HG03354 (cell line): ENCODE data around the gene ACOX3.
"Not testable (repeated sequence)": the region's sequence is repeated elsewhere in the genome, so short reads cannot be mapped to it uniquely, and the experiment has no call there.

ENCODE experiments used
- ATAC-seq: cut with Tn5 transposase; IDR thresholded peaks from one replicate; pipeline ENCODE4 v1.9.1; 2021; ENCODE audit warnings: mild to moderate bottlenecking; ENCODE audit not compliant: unreplicated experiment, poor library complexity, severe bottlenecking

Gene ACOX3

DNA sequence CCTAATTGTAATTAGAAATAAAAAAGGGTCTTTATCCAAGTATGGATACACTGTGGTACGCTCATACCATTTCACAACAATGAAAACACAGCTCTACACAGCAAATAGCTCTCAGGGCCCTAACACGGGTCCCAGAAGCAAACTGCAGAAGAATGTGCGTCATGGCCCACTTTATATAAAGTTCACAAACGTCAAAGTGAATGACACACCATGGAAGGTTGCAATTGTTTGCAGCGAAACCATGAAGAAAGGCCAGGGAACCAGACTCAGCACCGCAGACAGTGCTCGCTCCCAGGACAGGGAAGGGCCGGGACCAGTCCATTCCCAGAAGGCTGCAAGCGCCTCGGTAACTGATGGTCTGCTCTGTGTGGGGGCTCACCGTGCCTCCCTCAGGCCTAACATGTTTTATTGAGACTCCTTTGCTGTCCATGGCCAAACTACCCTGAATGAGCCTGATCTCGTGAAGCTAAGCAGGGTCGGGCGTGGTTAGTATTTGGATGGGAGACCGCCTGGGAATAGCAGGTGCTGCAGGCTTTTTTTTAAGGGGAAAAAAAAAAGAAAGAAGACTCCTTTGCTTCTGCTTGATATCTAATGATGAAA, 47.8 kb downstream of the ACOX3 start:
- ATAC-seq, result no peak

DNA sequence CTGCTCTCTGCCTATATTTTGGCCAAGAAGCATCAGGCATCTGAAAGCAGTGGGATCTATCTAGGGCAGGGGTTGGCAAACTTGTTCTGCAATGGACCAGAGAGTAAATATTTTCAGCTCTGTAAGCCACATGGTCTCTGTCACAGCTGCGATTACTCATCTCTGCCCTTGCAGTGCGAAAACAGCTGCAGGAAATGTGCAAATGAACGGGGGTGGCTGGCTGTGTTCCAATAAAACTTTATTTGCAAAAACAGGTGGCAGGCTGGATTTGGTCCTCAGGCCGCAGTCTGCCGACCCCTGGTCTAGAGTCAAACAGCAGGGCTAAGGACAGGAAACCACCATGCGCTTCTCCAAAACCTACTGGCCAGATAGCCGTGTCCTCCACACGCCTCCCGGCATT, 48.6 kb downstream of the ACOX3 start:
- ATAC-seq, result peak; percentile 88

DNA sequence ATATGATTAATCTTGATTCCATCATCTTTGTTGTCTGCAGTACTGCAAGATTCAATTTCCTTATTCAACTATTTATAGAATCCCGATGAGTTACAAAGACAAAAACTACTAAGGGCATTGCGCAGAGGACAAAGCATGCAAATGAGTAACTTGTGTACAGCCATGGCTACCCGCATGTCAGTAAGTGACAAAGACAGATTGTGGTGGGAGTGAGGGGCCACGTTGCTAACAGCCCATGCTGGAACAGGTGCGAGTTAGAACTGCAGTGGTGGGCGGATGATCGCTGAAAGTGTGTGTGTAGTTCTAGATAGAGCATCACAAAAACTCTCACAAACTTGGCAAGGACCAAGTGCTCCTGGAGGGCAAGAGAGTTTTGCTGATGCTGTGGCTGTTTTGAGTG, 49.5 kb downstream of the ACOX3 start:
- no peak for ATAC-seq

DNA sequence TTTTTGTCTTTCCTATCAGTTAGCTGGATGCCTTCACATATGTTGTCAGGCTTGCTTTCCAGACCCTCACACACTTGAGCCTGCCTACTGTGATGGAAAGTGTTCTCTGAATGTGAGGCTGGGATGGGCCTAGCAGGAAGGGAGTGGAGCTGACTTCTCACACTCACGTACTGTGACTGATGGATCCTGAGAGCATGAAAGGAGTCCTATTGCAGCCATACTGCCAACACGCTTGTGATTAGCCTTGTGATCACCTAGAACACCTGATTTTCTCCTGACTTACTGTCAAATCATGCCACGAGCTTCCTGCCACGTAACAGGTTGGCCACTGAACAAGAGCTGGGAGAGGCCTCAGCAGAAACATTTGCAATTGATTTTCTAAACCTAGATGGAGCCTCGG, 49.9 kb downstream of the ACOX3 start:
- ATAC-seq, result no peak

DNA sequence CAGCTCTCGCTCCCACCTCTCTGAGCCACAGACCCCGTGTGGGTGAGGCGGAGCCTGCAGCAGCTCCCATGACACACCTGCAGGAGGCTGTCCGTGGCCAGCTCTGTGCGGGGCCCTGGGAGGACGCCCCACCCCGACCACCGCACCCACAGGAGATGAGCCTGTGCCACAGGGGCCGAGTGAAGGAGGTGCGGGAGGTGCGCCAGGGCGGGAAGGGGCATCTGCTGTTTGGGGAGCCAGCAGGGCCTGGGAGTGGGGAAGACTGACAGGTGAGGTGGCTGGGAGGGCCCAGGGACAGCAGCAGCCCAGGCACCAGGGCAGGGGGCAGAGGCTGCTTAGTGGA, 52.0 kb downstream of the ACOX3 start:
- no peak for ATAC-seq

DNA sequence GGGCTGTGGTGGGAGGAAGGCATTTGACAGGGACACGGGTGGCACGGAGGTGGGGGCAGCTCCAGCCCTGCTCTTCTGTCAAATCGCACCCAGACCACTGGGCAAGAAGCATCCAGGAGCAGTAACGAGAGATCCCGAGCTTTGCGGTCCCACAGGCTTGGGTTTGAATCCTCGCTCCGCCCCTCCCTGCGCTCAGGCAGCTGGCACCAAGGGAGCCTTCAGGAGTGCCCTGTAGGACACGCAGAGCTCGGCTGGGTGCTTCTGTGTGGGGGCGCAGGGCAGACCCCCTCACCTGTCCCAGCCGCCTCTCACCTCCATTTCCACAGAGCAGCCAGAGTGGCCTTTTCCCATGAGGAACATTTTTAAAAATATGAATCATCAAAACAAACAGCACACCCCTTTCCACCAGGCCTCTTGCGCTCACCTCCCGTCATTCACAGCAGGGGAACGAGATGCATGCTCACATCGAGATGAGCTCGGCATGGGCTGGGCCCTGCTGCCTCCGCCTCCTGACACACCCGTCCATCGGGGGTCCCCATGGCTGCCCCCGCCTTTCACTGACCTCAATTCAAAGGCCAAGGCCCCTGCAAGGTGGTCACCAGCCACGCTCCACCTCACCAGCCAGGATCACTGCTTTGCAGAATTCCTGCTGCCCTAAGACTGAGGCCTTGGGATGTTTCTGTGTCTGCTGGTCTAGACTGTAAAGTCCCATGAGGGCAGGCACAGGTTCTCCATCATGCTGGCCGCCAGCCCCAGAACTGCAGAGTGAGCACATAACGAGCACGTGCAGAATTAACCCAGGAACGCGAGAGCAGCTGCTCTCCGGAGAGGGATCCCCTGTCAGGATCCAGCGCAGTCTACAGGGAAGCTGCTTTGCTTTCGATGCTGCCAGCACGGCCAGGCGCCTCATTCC, 52.7 kb downstream of the ACOX3 start:
- no peak for ATAC-seq

DNA sequence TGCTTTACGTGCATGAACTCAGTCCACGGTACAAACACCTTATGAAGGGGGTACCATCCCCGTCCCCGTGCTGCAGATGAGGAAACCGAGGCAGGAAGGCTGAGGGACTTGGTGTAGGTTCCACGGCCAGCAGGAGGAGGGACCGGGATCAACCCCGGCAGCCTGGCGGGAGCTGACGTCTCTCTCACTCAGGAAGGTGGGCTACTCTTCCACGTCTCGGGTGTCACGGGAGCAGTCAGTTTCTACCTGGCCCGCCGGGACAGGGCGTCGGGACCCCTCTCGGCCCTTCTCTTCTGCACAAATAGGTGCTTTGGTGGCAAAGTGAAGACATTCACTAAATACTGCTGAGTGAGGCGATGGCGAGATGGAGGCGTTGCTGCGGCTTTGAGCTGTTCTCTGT, 53.3 kb downstream of the ACOX3 start:
- no peak for ATAC-seq

DNA sequence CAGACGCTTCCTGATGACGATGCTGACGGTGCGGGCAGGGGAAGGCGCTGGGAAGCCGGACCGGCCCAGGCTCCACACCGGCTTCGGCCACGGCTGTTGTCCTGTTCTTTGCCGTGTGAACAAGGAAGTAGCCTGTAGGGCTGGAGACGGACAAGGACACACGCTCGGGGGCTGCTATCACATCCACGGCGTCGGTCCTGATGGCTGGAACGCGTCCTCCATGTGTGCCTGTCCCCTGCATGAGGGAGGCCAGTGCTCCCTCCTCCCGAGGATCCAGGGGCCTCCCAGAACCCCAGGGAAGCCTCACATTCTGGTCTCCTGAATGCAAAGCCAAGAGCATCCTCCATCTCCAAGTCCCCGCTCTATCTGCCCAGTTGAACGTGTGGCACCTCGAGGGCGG, 53.8 kb downstream of the ACOX3 start:
- ATAC-seq, result no peak

DNA sequence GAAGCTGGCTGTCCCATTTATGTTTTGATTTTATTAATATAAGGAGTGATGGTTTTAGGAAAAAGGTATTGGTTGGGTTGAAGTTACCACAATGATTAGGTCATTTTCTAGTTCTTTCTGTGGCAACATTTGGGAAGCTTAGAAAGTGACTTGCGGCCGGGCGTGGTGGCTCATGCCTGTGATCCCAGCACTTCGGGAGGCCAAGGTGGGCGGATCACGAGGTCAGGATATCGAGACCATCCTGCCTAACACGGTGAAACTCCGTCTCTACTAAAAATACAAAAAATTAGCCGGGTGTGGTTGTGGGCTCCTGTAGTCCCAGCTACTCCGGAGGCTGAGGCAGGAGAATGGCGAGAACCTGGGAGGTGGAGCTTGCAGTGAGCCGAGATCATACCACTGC, 54.4 kb downstream of the ACOX3 start:
- ATAC-seq, result not testable (repeated sequence)

DNA sequence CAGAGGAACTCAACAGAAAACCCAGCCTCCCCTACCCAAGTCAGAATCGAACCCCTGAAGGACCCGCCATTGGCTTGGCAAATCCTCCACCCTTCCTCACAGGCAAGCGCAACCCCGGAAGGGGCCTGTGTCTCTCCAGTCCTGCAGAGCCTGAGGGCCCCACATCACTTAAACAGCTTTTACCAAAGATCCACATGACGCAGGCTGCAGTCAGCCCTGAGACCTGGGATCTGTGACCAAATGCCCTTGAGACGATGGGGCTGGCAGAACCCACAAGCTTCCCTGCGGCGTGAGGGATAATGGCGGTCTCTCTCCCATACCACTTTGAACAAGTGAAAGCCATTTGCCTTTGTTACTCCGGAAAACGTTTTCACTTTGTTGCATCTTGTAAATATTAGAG, 54.9 kb downstream of the ACOX3 start:
- no peak for ATAC-seq

DNA sequence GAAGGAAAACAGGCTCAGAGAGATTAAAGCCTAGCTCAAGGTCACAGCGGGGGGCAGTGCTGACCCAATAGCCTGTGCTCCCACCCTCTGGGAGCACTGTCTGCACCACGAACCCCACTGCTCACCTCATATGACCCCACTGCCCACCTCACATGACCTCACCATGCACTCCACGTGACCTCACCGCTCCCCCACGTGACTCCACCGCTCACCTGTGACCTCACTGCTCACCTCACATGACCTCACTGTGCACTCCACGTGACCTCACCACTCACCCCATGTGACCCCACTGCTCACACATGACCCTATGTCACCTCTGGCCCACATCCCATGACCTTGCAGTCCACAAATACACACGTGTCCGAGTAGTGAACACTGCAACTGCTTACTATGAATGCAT, 55.4 kb downstream of the ACOX3 start:
- no peak for ATAC-seq

DNA sequence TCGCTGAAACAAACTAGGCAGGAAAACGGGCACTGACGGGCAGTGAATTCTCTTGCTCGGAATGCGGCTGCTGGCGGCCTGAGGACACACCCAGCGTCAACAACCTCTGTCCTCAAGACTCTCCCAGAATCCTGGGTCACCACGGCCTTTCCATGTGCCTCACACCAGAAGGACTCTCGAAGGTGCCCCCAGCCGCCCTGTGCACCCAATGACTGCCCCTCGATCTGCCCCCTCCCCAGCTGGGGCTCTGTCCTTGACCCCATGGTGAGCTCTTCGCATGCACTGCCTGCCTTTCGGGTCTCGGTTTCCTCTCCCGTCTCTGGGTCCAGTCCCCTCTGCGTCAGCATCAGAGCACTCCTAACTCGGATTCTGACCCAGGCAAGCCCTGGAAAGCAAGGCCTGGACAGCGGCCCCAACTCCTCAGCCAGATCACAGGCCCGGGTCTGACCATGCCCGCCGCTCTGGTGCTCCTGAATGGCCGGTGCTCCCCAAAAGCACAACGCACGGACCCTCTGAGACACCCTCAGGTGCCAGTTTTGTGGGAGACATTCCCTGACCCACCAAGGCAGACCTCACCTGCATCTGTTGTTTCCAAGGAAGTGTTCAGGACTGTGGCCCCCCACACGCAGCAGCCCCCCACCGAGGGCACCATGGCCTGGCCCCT, 56.0 kb downstream of the ACOX3 start:
- ATAC-seq, result no peak

DNA sequence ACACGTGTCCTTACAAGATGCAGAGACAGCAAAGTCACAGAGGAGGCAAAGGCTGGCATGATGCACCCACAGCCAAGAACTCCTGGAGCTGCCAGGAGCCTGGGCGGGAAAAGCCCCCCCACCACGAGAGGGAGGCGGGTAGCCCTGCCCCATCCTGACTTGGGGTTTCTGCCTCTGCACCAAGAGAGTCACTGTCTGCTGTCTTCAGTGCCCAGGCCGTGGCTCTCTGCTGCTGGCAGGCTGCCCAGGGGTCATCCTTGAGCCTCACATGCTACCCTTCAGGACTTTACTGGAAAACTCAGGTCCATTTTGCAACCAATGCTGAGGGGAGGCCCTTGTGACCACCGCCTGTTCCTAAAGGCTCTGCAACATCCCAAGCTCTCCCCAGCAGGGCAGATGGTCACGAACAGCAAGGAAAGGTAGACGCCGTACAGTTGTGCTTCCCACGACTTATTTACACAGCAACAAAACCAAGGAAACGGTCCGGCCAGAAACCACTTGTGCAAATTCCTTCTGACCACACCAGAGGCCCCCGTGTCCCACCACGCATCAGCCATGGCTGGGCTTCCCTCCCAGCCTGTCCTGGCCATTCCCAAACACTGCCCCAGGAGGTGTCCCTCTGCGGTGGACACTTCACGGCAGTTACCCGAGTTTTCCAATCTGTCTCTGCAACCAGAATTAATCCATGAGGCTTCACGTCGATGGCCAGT, 56.9 kb downstream of the ACOX3 start:
- no peak for ATAC-seq

DNA sequence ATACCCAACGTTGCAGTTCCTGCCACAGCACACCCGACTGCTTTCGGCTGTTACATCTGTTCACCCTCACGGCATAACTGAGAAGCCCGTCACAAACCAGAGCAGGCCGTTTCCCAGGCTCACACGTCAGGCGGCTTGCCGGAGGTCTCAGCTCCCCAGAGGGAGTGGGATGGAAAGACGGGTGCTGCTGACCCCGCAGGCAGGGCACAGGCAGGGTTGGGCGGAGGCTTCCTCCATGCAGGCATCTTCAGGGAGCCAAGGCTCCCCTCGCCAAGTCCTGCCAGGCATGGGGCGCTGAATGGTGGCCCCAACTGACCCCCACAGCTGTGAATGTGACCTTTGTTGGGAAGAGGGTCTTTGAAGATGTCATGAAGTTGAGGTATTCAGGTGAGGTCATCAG, 57.5 kb downstream of the ACOX3 start:
- ATAC-seq, result no peak

DNA sequence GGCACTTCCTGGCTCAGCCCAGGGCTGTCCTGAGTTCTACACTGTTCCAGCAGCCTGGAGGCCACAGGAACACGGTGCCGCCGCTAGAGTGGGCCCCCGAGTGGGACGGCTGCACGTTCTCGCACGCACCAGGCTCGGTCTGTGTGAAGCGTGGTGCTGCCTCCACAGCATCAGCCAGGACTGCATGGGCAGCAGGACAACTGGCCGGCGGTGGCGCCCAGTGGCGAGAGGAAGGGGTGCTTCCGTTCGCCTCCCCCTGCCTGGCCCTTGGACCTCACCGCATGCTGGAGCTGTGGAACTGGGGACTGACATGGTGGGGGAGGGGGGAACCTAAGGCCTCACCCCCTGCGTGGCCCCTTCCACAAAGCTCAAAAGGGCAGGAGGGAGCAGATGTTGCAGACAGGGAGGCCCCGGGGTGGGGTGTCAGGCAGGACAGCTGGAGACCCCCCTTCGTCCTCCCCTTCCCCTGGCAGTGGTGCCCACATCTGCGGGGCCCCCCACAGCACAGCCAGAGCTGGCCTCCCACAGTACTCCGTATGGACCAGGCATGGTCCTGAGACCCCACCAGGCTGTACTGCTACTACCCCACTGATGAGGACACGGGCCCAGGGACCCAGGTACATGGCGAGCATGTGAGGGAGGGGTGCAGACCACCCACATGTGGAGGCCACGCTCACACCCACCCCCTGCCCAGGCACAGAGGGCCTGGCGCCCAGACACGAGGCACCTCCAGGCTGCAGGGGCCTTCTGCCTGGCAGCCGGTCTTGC, 58.5 kb downstream of the ACOX3 start:
- no peak for ATAC-seq

DNA sequence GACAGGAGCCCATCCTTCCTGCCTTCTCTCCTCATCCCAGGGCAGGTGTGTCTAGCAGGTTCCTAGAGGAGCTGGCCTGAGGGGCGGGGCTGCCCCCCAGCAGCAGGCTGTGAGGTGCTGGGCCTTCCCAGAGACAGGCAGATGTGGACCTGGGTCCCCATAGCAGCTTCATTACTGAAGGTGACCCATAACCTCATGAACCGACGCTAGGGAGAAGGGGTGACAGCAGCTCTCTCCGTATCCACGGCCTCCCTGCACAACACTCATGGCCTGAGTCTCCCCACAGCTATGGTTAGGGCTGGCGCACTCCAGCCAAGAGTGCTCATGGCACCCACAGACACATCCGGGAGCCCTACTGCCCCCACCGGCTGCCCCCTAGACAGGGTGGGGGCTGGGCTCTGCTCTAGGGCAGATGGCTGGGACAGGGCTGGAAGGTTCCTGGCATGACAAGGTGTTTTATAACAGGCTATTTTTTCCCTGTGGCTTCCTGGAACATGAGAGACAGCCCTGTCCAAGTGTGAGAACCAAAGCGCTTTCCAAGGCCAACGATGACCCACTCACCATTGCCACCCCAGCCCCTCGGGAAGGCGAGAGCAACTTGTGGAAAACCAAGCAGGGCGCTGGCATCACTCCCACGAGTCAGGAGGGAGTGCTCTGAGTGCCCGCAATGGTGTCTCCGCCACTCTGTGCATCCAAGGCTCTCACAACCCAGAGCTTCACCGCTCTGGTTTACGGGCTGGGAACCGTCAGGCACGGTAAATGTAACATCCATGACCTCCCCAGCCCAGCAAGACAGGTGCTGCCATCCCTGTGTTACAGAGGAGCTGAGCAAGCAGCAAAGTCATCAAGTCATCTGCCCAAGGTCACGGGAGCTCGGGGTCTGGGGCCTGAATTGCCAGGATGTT, 59.8 kb downstream of the ACOX3 start:
- ATAC-seq, result no peak

DNA sequence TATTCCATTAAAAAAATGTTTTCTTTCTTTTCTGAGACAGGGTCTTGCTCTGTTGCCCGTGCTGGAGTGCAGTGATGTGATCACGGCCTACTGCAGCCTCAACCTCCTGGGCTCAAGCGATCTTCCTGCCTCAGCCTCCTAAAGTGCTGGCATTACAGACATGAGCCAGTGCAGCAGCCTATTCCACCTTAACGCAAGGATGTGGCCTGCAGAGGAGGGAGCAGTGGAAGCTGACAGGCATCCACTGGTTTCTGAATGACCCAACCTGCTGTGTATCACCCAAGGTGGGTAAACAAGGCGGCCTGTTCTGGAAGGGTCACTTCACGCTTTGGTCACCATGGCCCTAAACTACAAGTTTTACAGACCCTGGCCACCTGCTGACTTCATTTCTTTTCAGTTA, 60.8 kb downstream of the ACOX3 start:
- no peak for ATAC-seq

DNA sequence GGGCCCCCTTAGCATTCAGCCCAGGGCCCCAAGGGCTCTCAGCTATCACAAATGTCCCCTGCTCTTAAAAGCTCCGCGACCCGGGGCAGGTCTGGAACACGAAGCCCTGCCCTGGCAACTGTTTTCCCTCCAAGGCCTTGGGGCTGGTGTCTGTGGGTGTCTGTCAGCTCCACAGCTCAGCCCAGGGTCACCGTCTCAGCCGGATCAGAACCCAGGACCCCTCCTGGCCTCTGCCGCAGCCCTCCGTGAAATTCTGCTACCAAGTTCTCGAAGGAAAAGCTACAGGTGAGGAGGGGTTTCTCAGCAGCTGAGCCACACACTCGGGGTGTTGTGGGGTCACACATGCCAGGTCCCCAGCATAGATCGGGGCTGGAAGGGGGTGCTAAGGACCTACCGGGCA, 61.2 kb downstream of the ACOX3 start:
- ATAC-seq, result no peak

DNA sequence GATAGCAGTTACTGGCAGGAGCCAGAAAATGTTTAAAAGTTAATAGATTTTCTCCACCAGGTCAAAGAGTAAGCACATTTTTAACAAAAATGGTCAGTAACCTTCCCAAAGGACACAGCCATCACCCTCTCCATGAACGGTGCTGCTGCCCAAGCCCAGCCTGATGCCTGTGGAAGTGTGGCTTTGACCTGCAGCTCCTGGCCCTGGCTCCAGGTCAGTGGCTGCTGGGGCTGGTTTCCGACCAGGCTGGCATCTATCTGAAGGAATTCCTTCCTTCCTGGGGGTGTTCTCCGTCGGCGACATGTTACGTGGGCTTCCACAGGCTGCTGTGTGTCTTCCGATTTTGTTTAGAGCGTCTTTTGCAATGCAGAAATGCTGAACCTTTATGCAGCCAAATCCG, 61.7 kb downstream of the ACOX3 start:
- ATAC-seq, result no peak
